HG03095 (cell line): ENCODE measurements around the gene PDE4D.

ENCODE experiments used
- ATAC-seq: cut with Tn5 transposase; IDR thresholded peaks from one replicate; pipeline ENCODE4 v1.9.1; 2021; ENCODE audit warnings: moderate library complexity; ENCODE audit not compliant: unreplicated experiment

Gene PDE4D

GRCh38 chr5:59100875-59101274, 792.7 kb downstream of the PDE4D start:
- ATAC-seq: no peak

- ATAC-seq: no peak
Observed at GRCh38 chr5:59099995-59100345, 793.6 kb downstream of the PDE4D start.

GRCh38 chr5:59099270-59099994, 794.1 kb downstream of the PDE4D start:
- peak; percentile 59 for ATAC-seq

DNA sequence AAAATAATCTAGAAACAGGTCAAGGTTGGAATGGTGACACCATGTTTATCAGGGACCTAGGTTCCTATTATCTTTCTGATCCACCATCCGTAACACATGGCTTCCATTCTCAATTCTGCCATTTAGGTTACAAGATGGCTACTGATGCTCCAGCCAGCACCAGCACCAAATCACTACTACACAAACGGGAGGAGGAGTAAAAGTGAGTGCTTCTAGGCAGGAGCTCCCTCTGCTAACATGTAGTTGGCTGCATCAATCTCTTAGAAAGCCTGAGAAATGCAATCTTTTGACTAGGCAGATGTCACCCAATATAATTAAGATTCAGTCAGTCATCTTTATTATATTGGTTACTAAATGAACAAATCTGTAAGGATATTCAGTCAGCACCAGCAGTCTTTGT, 794.8 kb downstream of the PDE4D start:
- no peak for ATAC-seq

GRCh38 chr5:59097712-59098111, 795.8 kb downstream of the PDE4D start:
- ATAC-seq: no peak

- ATAC-seq: no peak
Observed at GRCh38 chr5:59097116-59097515, 796.4 kb downstream of the PDE4D start.

DNA sequence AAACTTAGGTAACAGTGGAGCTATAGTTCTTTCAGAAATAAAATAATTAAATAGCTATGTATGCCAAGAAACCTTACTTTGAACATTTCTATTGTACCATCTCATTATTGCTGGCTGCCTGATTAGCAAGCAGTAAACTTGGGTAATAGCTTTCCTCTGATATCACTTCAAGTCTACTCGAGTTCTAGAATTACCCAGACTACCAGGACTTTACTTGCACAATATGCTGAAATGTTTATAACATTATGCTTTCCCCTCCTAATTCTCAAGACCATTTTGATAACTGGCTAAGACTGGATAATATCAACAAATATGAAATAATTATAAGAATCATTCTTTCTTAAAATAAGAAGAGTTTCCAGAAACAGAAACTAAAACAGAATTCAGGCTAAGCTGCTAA, 798.0 kb downstream of the PDE4D start:
- ATAC-seq: no peak

DNA sequence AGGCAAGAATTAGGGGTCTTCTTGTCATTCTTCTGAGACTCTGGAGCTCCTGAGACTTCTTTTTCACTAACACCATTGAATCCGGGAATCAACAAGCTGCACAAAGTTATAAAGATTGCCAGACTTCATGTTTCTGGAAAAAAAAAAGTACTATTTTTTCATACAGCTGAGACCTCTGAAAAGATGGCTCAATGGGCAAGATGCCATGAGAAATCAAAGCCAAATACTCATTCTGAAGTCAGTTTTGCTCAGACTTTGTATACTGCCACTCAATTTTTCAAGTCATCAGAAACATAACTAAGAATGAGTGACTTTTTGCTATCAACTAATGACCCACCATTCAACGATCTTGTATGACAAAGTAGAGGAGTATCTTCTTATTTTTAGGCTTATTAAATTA, 798.7 kb downstream of the PDE4D start:
- ATAC-seq: no peak

DNA sequence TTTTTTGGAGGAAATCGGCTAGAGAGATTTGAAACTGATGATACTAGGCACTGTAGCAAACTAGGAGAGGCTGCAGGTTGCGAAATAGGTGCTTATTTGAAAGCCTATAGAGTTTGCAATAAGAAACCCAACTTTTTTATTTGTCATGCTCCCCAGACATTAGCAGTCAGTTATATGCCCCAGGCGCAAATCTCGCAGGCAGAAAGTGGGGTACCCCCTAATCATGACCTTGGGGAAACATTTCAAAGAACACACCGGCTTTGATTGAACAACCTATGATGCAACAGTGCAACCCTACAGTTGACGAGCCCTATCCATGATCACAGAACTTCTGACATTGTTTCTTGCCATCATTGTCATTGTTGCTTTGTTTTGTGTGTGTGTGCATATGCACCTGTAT, 800.2 kb downstream of the PDE4D start:
- no peak for ATAC-seq

DNA sequence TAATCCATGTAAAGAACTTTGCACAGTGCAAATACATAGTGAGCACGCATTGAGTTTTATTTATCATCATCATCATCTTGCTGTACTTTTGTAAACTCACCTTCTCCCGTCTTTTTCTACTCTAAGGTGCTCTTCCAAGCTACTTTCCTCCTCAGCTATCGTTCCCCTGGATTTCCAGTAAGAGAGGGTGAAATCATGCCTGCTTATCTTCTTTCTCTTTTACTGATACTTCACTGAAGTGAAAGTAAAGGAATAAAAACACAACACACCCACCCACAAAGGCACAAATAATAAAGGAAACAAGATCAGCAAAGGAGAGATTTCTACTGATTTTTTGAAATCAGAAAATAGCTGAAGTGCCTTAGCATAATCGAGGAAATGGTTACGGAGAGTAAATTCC, 800.8 kb downstream of the PDE4D start:
- no peak for ATAC-seq

GRCh38 chr5:59091965-59092364, 801.6 kb downstream of the PDE4D start:
- ATAC-seq: no peak

DNA sequence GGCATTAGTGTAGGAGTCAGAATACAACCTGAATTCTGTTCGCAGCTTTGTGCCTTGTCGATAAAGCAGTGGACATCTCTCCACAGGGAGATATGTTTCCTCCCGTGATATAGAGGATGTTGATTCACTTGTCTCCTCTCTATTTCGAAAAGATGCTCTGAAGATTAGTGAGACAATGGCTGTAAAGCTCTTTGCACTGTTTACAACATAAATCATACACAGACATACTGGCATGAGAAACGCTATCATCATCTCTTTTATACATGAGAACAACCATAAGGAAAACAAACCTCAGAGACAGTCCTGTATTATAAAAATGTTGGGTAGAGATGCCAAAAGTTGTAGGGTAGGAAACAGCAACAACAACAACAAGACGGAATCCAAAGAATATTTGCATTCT, 803.2 kb downstream of the PDE4D start:
- no peak for ATAC-seq

DNA sequence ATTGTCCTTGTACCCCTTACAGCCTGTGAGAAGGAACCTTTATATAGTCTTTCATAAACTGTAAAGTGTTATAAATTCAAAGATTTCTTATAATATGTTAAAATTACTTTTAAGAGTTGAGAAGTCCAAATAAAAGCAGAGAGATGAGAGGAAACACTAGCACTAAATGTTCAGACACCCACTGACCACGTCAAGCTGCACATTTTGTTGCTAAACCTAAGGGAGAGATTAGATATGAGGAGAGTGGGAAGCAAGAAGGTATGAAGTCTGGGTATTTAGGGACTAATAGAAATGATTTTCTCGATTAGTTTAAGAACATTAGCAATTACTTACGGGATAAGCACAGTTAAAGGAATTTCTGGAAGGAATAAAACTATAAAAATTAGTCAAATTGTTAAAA, 803.8 kb downstream of the PDE4D start:
- ATAC-seq: no peak

GRCh38 chr5:59088546-59088945, 805.0 kb downstream of the PDE4D start:
- ATAC-seq: no peak

GRCh38 chr5:59086024-59086423, 807.5 kb downstream of the PDE4D start:
- ATAC-seq: no peak

- ATAC-seq: no peak
Observed at GRCh38 chr5:59081693-59082092, 811.8 kb downstream of the PDE4D start.

- no peak for ATAC-seq
Observed at GRCh38 chr5:59079622-59080620, 813.6 kb downstream of the PDE4D start.

DNA sequence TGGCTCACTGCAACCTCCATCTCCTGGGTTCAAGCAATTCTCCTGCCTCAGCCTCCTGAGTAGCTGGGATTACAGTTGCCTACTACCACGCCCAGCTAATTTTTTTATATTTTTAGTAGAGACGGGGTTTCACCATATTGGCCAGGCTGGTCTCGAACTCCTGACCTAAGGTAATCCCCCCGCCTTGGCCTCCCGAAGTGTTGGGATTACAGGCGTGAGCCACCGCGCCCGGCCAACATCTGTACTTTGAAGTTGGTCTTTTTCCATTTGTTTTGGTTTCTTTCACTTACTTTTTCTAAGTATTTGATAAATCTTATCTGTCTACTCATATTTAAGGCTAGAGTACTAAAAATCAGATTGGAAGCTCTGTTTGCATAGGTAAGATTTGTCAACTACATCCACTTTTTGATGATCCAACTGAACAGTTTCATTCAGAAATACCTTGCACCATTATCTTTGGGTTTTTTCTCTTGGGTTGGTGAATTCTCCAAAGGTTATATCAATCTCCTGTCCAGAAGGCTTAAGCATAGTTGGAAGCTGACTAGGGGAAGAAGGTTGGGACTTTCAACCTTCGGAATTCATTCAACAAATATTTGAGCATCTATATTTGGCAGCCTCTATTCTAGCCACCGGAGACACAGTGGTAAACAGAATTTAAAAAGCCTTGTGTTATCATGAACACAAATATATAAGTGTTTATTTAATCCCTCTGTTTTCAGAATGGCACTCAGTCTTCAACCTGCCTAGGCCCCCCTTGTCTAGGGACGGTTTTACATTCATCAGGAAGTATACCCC, 821.6 kb downstream of the PDE4D start:
- ATAC-seq: no peak

DNA sequence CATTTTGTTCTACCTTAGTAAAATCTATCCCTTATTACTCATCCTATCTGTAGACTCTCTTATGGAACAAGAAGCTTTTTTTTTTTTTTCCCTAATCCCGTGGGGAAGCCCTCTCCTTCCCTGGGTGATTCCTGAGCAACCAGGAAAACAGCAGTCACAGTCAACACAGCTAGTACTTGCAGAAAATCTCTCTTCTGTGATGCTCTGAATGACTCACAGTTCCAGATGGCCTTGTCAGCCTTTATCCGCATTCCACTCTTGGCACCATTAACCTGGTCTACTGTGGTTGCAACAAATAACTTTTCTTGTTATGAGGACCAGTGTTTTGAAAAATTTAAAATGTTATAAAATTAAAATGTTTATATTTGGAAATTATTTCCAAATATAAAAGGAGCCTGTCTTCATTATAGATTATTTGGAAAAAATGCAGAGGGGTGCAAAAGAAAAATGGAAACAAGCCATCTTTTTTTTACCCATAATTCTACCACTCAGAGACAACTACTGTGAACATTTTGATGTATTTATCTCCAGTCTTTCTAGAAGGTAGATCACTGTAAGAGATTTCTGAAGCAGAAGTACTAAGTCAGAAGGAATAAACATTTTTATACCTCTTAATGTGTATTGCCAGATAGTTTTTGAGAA, 824.0 kb downstream of the PDE4D start:
- no peak for ATAC-seq

GRCh38 chr5:59067956-59068656, 825.4 kb downstream of the PDE4D start:
- no peak for ATAC-seq
